ENCODE data around the gene COL8A1.

Gene COL8A1

DNA sequence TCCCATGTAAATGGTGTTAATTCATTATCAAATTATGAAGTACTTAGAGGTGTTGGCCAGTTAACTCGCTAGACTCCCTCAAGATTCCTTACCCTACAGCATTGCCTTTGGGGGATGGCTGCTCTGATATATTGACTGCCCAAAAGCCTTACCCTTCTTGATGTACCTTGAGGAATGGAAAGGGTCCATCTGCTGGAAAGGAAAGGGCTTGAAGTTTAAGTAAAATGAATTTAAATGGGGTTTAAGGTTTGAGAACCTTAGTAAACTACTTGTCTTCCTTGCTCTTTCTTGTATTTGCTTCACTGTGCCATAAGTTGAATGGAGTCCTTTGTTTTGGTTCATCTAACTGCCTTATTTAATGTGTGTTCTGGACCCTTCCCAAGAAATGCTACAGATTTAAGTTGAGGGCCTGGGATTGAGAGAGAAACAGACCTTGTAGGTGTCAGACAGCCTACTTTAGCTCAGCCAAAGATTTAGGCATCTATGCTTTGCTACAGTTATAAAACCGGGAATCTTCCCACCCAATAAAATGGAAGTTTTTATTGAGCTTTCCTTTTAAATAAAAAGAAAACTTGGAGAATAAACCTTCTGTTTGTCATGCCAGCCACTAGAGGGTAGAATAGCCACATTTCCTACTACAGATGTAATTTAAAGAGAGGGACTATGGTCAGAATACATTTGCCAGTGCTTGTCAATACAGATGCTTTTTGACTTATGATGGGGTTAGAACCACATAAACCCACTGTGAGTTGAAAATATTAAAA, 204.6 kb downstream of the COL8A1 start:
- DNase-seq = peak in 1 of 51 donors; percentile 21

DNA sequence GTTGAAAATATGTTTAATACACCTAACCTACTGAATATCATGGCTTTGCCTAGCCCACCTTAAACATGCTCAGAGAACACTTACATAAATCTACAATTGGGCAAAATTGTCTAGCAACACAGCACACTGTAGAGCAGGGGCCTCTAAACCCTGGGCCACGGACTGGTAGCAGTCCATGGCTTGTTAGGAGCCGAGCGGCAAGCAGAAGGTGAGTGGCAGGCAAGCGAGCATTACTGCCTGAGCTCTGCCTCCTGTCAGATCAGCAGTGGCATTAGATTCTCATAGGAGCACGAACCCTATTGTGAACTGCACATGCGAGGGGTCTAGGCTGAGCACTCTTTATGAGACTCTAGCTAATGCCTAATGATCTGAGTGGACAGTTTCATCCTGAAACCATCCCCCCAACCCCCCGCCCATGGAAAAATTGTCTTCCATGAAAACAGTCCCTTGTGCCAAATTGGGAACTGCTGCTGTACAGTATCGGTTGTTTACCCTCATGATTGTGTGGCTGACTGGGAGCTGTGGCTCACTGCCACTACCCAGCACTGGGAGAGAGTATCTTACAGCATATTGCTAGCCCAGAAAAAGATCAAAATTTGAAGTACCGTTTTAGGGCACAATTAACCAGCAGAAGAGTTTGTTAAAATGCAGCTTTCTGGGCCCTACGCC, 205.3 kb downstream of the COL8A1 start:
- peak in 1 of 51 donors; percentile 22 for DNase-seq

- no peak for DNase-seq
Observed at GRCh38 chr3:99845331-99845730, 206.9 kb downstream of the COL8A1 start.

- no peak for DNase-seq
Observed at GRCh38 chr3:99845999-99846398, 207.6 kb downstream of the COL8A1 start.

DNA sequence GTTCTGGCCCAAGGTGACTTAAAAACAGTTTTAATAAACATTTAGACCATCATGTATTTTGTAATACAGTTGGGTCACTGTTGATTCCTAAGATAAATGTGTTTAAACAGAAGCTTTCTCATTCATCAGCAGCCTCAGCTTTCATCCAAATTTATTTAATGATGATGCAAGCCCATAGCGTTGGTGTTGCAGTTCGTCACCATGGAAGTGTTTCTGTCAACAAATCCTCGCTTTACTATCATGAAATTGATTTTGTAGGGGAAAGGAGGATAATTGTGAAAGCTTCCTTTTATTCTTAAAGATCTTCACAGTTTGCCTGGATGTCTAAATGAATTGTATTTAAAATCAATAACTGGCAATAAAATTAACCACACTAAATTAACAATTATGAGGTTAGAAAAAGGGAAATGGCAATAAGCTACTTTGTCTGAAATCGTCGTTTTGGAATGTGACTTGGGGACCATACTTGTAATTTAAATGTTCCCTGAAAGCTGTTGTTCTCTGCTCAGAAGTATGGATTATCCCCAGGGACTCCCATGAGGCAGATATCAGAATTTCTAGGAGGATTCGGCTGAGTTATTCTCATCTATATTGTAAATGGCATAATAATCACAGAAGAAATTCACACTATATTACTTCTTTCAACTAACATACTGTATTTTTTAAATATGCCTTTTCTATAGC, 208.2 kb downstream of the COL8A1 start:
- no peak for DNase-seq

DNA sequence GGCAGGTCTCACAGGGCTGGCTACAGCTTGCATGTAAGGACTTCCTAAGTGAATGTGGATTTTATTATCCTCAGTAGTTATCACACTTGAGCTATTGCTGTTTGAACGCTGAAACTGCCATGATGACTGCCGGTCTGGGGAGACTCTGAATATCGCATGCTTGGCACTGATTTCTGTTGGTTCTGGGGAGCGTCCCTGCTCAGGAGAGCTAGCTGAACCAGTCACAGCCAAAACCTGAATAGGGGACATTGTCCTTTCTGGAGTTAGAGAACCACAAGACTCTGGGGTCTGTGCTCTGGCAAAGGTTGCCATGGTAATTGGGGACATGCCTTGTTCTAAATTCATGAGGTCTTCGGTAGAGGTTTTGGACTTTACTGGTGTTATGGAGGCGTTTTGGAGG, 210.0 kb downstream of the COL8A1 start:
- DNase-seq = no peak
